Fibroblast of villous mesenchyme (primary cell): ENCODE data around the gene G2E3. TPM values are rescaled to one million over a fixed set of nuclear protein-coding genes. Genes with fewer than 3 reads are reported as not detected.
"Not testable (repeated sequence)": the region's sequence is repeated elsewhere in the genome, so short reads cannot be mapped to it uniquely, and the experiment has no call there.

Experiments
- DNase-seq: peaks from one replicate; pipeline ENCODE4 v3.0.0-alpha.2; 2010; ENCODE audit warnings: low read depth
- H3K4me3 ChIP-seq: 2 replicates; pipeline ENCODE4 v1.5.1; 2011; ENCODE audit warnings: low read depth, mild to moderate bottlenecking, low read length
- CTCF ChIP-seq: IDR thresholded peaks from 2 replicates; pipeline ENCODE4 v1.5.1; 2012; ENCODE audit warnings: low read depth, mild to moderate bottlenecking, low read length; ENCODE audit not compliant: insufficient read depth
- total RNA-seq: library from RNA; depleted of rRNA; stranded (reverse); fragments of >200 nt; gene quantifications from 2 replicates; pipeline ENCODE4 v1.2.3, GENCODE V29; 2012

G2E3 gene
- total RNA-seq, 1 donor: 38.4 TPM

GRCh38 chr14:30625533-30625932 lies 66.6 kb downstream of the G2E3 start:
- no peak for DNase-seq
- no peak overlapping the region for H3K4me3 ChIP-seq
- no peak for TF ChIP-seq CTCF

DNA sequence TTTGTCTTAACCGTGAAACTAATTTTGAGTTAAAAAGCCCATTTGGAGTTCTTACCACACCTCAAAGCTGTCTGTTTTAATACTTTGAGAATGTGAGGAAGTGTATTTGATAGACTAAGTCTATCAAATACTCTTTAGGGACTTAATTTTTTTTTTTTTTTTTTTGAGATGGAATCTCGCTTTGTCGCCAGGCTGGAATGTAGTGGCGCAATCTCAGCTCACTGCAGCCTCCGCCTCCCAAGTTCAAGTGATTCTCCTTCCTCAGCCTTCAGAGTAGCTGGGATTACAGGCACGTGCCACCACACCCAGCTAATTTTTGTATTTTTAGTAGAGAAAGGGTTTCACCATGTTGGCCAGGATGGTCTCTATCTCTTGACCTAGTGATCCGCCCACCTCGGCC lies 70.5 kb downstream of the G2E3 start:
- peak; percentile 33 for DNase-seq
- not testable (repeated sequence) for H3K4me3 ChIP-seq

DNA sequence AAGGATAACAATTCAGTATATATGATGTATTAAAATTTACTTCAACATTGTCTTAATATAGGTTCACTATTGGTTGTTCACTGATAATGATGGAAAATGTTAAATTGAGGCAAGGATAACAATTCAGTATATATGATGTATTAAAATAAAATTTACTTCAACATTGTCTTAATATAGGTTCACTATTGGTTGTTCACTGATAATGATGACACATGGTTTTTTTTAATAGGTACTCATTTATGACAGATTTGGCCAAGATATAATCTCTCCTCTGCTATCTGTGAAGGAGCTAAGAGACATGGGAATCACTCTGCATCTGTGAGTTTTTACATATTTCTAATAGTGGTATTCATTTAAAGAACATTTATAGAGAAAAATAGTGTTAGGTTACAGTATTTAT lies 71.3 kb downstream of the G2E3 start:
- no peak for DNase-seq
- no peak for TF ChIP-seq CTCF
- H3K4me3 ChIP-seq: no peak overlapping the region

GRCh38 chr14:30632730-30633129 lies 73.8 kb downstream of the G2E3 start:
- no peak for TF ChIP-seq CTCF
- DNase-seq: no peak
- no peak overlapping the region for H3K4me3 ChIP-seq

- no peak overlapping the region for H3K4me3 ChIP-seq
- TF ChIP-seq CTCF: no peak
- DNase-seq: peak; percentile 61
Measured at GRCh38 chr14:30638926-30639325, 80.0 kb downstream of the G2E3 start.

DNA sequence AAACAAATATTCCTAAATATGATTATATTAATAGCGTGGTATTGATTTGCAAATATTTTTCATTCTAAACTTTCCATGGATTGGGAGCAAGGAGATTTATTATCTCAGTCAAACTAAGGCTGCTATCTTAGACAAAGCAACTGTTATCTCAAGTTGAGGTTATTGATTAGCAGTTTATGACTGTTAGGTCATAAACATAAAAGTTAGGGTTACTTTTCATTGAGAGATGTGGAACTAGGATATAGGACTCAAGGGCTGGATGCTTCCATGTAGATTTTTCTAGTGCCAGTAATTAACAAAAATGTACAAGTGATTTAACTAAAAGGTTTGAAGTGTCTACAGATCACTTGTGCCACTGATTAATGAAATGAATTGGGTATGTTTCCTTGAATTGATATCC lies 82.2 kb downstream of the G2E3 start:
- TF ChIP-seq CTCF: no peak
- DNase-seq: no peak
- H3K4me3 ChIP-seq: no peak overlapping the region

DNA sequence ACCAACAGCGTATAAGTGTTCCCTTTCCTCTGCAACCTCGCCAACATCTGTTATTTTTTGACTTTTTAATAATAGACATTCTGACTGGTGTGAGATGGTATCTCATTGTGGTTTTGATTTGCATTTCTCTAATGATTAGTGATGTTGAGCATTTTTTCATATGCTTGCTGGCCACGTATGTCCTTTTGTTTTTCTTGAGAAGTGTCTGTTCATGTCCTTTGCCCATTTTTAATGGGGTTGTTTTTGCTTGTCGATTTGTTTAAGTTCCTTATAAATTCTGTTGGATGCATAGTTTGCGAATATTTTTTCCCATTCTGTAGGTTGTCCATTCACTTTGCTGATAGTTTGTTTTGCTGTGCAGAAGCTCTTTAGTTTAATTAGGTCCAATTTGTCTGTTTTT lies 85.5 kb downstream of the G2E3 start:
- H3K4me3 ChIP-seq, DNase-seq: not testable (repeated sequence)

DNA sequence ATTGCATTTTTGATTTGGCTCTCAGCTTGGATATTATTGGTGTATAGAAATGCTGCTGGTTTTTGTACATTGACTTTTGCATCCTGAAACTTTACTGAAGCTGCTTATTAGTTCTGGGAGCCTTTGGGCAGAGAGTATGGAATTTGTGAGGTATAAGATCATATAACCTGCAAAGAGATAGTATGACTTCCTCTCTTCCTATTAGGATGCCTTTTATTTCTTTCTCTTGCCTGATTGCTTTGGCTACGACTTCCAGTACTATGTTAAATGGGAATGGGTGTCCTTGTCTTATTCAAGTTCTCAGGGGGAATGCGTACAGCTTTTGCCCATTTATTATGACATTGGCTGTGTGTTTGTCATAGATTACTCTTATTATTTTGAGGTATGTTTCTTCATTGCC lies 86.6 kb downstream of the G2E3 start:
- no peak for DNase-seq
- TF ChIP-seq CTCF: no peak
- no peak overlapping the region for H3K4me3 ChIP-seq
